GM04503 (cell line): Measurements from ENCODE around the gene RUVBL2.

Experiments used
- DNase-seq: peaks from one replicate; pipeline ENCODE4 v3.0.0-alpha.2; 2012; ENCODE audit warnings: low read depth

The RUVBL2 gene

DNA sequence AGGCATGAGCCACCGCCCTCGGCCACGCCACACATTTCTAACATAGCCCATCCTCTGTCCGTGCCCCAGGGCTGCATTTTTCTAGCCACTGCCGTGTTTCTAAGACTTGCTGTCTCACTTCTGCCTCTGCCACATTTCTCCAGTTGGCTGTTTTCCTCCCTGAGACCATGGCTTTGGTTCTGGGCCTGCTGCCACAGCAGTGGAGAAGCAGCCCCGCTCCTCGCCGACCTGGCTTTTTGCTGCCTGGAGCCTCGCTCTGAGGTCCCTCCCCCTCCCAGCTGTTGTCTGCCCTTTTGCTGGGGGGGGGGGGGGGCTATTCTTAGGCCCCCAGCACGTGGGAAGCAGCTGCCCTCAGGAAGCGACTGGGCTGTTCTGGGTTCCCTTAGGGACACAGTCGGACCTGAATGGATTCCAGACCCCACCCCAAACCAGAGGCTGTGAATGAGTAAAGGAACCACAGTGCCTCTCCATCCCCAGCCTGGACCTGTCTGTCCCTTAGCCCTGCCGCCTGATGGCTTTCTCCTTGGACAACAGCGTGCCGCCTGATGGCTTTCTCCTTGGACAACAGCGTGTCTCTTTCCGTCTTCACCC, 3.9 kb upstream of the RUVBL2 start:
- DNase-seq: no peak

DNA sequence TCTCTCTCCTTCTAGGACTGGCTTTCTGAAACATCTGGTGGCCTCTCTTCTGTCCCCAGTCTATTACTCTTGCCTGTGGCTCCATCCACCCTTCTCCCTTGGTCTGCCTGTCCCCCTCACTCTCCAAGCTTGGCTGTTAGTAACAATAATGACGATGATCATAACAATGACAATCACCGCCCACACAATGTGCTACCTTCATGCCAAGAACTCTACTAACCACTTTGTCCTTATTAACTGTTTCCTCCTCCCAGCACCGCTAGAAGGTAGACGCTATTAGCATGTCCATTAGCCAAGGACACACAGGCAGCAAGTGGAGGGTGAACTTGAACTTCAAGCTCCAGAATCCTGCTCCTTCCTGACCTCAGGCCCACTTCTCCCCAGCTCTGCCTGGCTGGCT, 3.3 kb upstream of the RUVBL2 start:
- DNase-seq: no peak

- DNase-seq: no peak
Measured at GRCh38 chr19:48991011-48991609, 2.6 kb upstream of the RUVBL2 start.

GRCh38 chr19:48991873-48992580, 1.7 kb upstream of the RUVBL2 start:
- no peak for DNase-seq

- DNase-seq: no peak
Measured at GRCh38 chr19:48992581-48993174, 1.0 kb upstream of the RUVBL2 start.

DNA sequence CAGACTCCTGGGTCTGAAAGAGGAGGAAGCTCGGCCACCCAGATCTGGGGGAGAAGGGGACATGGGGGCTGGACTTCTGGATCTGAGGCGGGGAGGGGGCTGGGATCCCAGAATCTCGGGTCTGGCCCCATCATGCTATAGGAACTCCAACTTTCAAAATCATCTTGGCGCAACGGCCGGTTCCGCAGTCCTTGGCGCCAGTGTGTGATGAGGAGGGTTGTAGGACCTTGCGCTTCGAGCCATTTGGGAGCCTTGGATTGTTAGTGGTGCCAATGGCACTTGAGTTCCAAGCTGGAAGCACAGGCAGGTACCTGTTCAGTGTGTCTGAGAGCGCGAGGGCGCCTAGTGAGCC, 324 bp downstream of the RUVBL2 start:
- no peak for DNase-seq

GRCh38 chr19:48997972-48998371, 4.3 kb downstream of the RUVBL2 start:
- DNase-seq: no peak

DNA sequence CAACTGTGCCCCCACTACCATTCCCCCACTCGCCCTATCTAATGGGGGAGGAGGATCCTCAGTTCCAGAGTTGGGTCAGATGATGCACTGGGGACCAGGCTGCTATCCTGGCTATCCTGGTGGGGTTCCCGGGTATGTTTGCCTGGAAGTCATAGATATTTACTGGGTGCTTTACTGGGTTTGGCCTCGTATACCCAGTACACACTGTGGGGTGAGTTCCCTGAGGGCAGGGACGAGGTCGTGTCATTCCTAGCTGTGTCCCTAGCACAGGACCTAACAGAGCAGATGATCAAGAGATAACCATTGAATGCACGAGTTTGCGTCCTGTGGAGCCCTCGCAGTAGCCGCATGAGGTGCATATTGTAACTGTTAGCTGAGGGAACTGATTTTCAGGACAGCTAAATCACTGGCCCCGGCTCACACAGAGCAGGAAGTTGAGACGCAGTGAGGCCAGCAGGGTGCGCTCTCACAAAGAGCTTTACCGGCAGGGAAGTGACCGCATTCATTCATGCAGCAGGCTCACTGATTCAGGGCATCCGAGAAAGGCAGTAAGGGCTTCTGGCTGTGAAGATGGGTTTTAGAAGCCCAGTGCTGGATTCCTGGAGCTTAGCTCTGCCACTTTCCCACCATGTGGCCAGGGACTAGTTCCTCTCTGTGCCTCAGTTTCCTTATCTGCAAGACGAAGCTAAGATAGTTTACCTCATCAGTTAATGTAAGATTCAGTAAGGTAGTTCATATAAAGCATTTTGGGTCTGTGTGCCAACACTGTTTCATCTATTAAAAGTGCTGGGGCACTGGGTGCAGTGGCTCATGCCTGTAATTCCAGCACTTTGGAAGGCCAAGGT, 6.0 kb downstream of the RUVBL2 start:
- no peak for DNase-seq

DNA sequence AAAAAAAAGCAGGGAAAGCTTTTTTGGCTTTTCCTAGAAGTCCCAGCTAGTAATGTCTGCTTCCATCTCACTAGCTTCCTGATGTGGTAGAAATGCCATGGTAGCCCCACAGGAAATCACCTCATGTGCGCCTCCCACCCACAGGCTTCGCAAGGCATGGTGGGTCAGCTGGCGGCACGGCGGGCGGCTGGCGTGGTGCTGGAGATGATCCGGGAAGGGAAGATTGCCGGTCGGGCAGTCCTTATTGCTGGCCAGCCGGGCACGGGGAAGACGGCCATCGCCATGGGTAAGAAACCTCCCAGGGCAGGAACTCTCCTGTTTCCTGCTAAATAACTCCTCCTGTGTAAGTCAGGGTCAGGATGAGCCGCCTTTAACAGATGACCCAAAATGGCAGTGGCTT, 10.4 kb downstream of the RUVBL2 start:
- no peak for DNase-seq

DNA sequence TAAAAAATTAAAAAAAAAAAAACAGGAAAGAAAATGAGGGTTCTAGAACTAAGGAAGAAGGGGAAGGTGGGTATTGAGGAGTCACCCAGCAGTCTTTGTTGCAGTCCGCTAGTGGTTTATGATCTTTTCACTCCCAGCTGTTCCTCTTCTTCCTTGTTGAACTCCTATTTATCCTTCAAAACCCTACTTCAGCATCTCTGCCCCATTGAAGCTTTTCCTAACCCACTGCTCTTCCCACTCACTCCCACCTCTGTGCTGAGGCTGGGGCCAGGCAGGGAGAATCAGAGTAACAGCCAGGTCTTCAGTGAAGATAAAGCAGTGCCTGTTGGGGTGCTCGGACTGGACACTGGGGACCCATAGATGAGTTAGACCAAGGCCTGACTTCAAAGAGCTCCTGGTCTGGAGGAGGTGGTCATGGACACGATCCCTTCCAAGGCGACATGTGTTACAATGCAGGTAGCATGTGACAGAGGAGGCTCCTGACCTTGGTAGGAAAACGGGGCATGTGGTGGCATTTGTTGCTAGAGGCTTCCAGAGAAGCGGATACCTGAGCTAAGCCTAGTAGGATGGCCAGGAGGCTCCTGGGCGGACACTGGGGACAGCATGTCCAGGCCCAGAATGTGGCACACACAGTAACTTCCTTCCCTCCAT, 11.4 kb downstream of the RUVBL2 start:
- no peak for DNase-seq

- no peak for DNase-seq
Measured at GRCh38 chr19:49006905-49007304, 13.2 kb downstream of the RUVBL2 start.

DNA sequence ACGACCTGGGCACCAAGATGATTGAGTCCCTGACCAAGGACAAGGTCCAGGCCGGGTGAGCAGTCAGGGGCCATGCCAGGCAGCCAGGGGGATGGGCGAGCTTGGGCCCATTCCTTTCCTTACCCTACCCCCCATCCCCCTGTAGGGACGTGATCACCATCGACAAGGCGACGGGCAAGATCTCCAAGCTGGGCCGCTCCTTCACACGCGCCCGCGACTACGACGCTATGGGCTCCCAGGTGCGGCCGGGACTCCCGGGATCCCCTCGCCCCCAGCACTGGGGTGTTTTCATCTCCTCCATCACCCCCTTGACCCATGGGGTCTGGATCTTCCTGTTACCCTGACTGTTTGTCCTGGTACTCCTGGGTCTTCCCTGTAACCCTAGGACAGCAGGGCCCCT, 16.1 kb downstream of the RUVBL2 start:
- DNase-seq: no peak

DNA sequence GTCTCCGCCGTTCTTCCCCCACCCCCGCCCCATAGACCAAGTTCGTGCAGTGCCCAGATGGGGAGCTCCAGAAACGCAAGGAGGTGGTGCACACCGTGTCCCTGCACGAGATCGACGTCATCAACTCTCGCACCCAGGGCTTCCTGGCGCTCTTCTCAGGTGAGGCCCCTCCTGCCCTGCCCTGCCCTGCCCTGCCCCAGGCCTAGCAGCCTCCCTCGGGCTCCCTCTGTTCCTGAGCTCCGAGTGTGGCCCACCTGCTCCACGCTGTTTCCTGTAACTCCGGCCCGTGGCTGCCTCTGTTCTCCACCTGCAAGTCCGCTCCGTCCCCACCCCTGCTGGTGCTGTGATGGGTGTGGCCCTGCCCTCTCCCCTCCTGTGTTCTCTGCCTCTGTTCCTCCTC, 16.8 kb downstream of the RUVBL2 start:
- no peak for DNase-seq

- no peak for DNase-seq
Measured at GRCh38 chr19:49011194-49011593, 17.5 kb downstream of the RUVBL2 start.

- no peak for DNase-seq
Measured at GRCh38 chr19:49014123-49014869, 20.6 kb downstream of the RUVBL2 start.

- DNase-seq: no peak
Measured at GRCh38 chr19:49014870-49015255, 21.2 kb downstream of the RUVBL2 start.

GRCh38 chr19:49016067-49016839, 22.6 kb downstream of the RUVBL2 start:
- DNase-seq: no peak

DNA sequence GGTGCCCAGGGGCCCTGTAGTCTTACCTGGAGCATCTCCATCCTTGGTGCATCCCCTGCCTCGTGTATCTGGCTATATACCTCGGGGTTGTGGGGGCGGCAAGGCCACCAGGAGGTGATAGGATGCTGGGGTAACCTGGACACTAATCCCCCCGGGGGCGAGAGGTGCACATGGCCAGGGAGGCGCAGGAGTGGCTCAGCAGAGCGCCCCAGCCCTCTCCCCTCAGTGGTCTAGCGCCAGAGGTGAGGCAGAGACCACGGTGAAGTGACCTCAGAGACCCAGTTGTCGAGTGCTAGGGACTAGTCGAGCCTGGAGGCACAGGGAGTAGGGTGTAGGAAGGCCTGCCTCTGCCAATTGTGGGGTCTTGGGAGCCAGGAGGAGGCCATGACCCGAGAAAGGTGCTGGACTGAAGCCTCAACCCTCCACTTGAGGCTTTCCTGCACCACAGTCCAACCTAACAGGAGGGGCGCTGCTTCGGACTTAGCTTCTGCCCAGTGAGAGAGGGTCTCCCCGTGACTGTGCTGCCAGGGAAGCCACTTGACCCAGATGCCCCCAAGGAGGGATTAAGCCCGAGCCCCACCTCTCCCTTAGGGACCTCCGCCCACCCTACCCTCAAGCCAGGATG, 23.5 kb downstream of the RUVBL2 start, which contains the start of gene LHB:
LHB (minus strand) TSS at position 51 of the 625 bp plus-strand sequence; CDS start at position 41, 10 bp downstream.
- DNase-seq: no peak

DNA sequence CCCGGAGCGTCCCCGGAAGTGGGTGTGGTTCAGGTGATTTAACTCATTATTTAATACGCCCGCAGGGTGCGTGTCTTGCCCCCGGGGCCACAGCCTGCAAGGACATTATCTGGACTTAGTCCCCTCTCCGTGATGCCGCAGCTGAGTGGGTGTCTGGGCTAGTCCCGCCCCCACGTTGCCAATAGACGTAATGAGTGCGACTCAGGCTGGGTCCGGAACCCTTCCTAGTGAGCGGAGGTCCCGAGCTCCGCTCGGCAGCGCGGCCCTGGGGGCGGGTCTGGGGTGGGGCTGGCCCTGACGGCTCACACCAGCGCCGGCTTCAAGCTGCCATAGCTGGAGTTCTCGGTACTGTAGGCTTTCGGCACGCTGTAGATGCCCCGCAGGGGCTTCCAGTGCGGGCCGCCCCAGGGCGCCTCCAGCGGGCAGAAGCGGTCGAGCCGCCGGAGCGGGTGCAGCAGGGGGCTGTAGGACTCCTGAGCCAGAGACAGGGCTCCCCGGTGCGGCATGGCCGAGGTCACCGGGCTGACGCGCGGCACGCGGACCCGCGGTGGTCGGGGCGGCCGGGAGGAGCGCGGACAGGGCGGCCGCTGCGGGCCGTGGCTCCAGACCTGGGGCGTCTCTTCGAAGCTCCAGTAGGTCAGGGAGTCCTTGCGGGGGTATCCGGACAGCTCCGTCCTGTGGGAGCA, 24.1 kb downstream of the RUVBL2 start:
- no peak for DNase-seq
